ENCODE data around the gene OR8B12. TPM values are rescaled to one million over a fixed set of nuclear protein-coding genes. Genes with fewer than 3 reads are reported as not detected.

The OR8B12 gene
- total RNA-seq, 1 donor from 2014 or later = not detected

- H3K27ac Mint-ChIP-seq = no peak overlapping the region
- H3K4me1 Mint-ChIP-seq = no peaks in the 10 kb centered on the region
- H3K4me3 Mint-ChIP-seq = no peak overlapping the region
- no peak for DNase-seq (ENCODE audit: low spot score in 2 of 2, unreplicated experiment in 2 of 2)
- TF ChIP-seq CTCF (IDR thresholded peaks at IDR 0.05; ENCODE audit: unreplicated experiment) = no peak
- H3K36me3 Mint-ChIP-seq = no peaks in the 10 kb centered on the region
- peaks cover 45% of the 10 kb centered on the region for H3K27me3 Mint-ChIP-seq (ENCODE audit: low read depth)
- H3K9me3 Mint-ChIP-seq = peaks cover 13% of the 10 kb centered on the region
These were observed 26.7 kb upstream of the OR8B12 start for GRCh38 chr11:124570160-124570559.

GRCh38 chr11:124569697-124570096 lies 26.2 kb upstream of the OR8B12 start, which contains the start of gene OR8A1:
TSS of gene OR8A1 (plus strand) at chr11:124569997. CDS start at chr11:124570120, 123 bp downstream.
- Mint-ChIP-seq H3K9me3 (peaks cover 12% of the 10 kb centered on the region), H3K36me3 (no peaks in the 10 kb centered on the region), H3K4me1 (no peaks in the 10 kb centered on the region), H3K27ac (no peak within 1 kb of the TSS), H3K4me3 (no peak within 1 kb of the TSS), H3K27me3 (ENCODE audit: low read depth) (peaks cover 48% of the 10 kb centered on the region)
- TF ChIP-seq CTCF (IDR thresholded peaks at IDR 0.05; ENCODE audit: unreplicated experiment) = no peak
- DNase-seq (ENCODE audit: low spot score in 2 of 2, unreplicated experiment in 2 of 2) = no peak

GRCh38 chr11:124556828-124557227 lies 13.4 kb upstream of the OR8B12 start:
- DNase-seq (ENCODE audit: low spot score in 2 of 2, unreplicated experiment in 2 of 2) = no peak
- TF ChIP-seq CTCF (IDR thresholded peaks at IDR 0.05; ENCODE audit: unreplicated experiment) = no peak
- Mint-ChIP-seq H3K27me3 (ENCODE audit: low read depth) (peaks cover 20% of the 10 kb centered on the region), H3K27ac (no peak overlapping the region), H3K4me3 (no peak overlapping the region), H3K36me3 (no peaks in the 10 kb centered on the region), H3K4me1 (no peaks in the 10 kb centered on the region), H3K9me3 (no peaks in the 10 kb centered on the region)

GRCh38 chr11:124551987-124552386 lies 8.5 kb upstream of the OR8B12 start:
- H3K4me3 Mint-ChIP-seq = no peak overlapping the region
- no peaks in the 10 kb centered on the region for H3K4me1 Mint-ChIP-seq
- peaks cover 4% of the 10 kb centered on the region for H3K9me3 Mint-ChIP-seq
- H3K27ac Mint-ChIP-seq = no peak overlapping the region
- no peak for TF ChIP-seq CTCF (IDR thresholded peaks at IDR 0.05; ENCODE audit: unreplicated experiment)
- DNase-seq (ENCODE audit: low spot score in 2 of 2, unreplicated experiment in 2 of 2) = no peak
- H3K36me3 Mint-ChIP-seq = no peaks in the 10 kb centered on the region
- H3K27me3 Mint-ChIP-seq (ENCODE audit: low read depth) = peaks cover 7% of the 10 kb centered on the region

- Mint-ChIP-seq H3K36me3 (no peaks in the 10 kb centered on the region), H3K9me3 (peaks cover 4% of the 10 kb centered on the region), H3K27ac (no peak overlapping the region), H3K4me1 (no peaks in the 10 kb centered on the region), H3K27me3 (ENCODE audit: low read depth) (peaks cover 3% of the 10 kb centered on the region), H3K4me3 (no peak overlapping the region)
- no peak for TF ChIP-seq CTCF (IDR thresholded peaks at IDR 0.05; ENCODE audit: unreplicated experiment)
- no peak for DNase-seq (ENCODE audit: low spot score in 2 of 2, unreplicated experiment in 2 of 2)
These were observed 7.7 kb upstream of the OR8B12 start for GRCh38 chr11:124551189-124551588.

- DNase-seq (ENCODE audit: low spot score in 2 of 2, unreplicated experiment in 2 of 2) = no peak
- H3K36me3 Mint-ChIP-seq = no peaks in the 10 kb centered on the region
- peaks cover 6% of the 10 kb centered on the region for H3K9me3 Mint-ChIP-seq
- no peak overlapping the region for H3K4me3 Mint-ChIP-seq
- H3K27me3 Mint-ChIP-seq (ENCODE audit: low read depth) = peaks cover 22% of the 10 kb centered on the region
- H3K4me1 Mint-ChIP-seq = peaks cover 4% of the 10 kb centered on the region
- TF ChIP-seq CTCF (IDR thresholded peaks at IDR 0.05; ENCODE audit: unreplicated experiment) = no peak
- H3K27ac Mint-ChIP-seq = no peak overlapping the region
These were observed 309 bp downstream of the OR8B12 start for GRCh38 chr11:124543145-124543544.
